SK-N-SH treated with all-trans-retinoic acid at 6 μM for 48 hours (cell line): ENCODE data around the gene EML6.

ENCODE experiments used
- ATAC-seq: fragments of 200-7000 bp; cut with Tn5 transposase; 3 replicates; pipeline ENCODE4 v1.9.1; 2020; ENCODE audit warnings: mild to moderate bottlenecking, moderate library complexity
- ARNTL ChIP-seq: fragments of 450-650 bp; formaldehyde crosslinking; IDR thresholded peaks from 2 replicates; pipeline ENCODE4 v1.5.0; 2020; ENCODE audit warnings: low read depth, mild to moderate bottlenecking, moderate library complexity, borderline replicate concordance
- BACH2 ChIP-seq: fragments of 250-450 bp; sonication (Bioruptor Pico); IDR thresholded peaks from 2 replicates; pipeline ENCODE4 v1.9.0; 2021; ENCODE audit warnings: mild to moderate bottlenecking, borderline replicate concordance
- CREB5 ChIP-seq: fragments of 250-450 bp; sonication (Bioruptor Pico); IDR thresholded peaks from 2 replicates; pipeline ENCODE4 v1.5.1; 2020; ENCODE audit warnings: low read depth, mild to moderate bottlenecking, moderate library complexity
- CSDC2 ChIP-seq: fragments of 250-450 bp; sonication (Bioruptor Pico); IDR thresholded peaks from 2 replicates; pipeline ENCODE4 v1.5.0; 2020; ENCODE audit warnings: mild to moderate bottlenecking, moderate library complexity
- ESRRG ChIP-seq: fragments of 250-450 bp; sonication (Bioruptor Pico); IDR thresholded peaks from 2 replicates; pipeline ENCODE4 v1.6.1; 2021; ENCODE audit warnings: mild to moderate bottlenecking
- GLIS3 ChIP-seq: fragments of 250-450 bp; sonication (Bioruptor Pico); IDR thresholded peaks from 2 replicates; pipeline ENCODE4 v1.5.0; 2020; ENCODE audit warnings: mild to moderate bottlenecking, moderate library complexity
- PATZ1 ChIP-seq: fragments of 250-450 bp; sonication (Bioruptor Pico); IDR thresholded peaks from 2 replicates; pipeline ENCODE4 v1.8.0; 2020; ENCODE audit warnings: mild to moderate bottlenecking, moderate library complexity, borderline replicate concordance
- POU6F1 ChIP-seq: fragments of 250-450 bp; sonication (Bioruptor Pico); IDR thresholded peaks from 2 replicates; pipeline ENCODE4 v1.8.0; 2021; ENCODE audit warnings: low read depth, mild to moderate bottlenecking, moderate library complexity, borderline replicate concordance
- PPARA ChIP-seq: fragments of 250-450 bp; sonication (Bioruptor Pico); IDR thresholded peaks from 2 replicates; pipeline ENCODE4 v1.5.0; 2020; ENCODE audit warnings: mild to moderate bottlenecking, borderline replicate concordance
- RARB ChIP-seq: fragments of 250-450 bp; sonication (Bioruptor Pico); IDR thresholded peaks from 2 replicates; pipeline ENCODE4 v1.8.0; 2021; ENCODE audit warnings: mild to moderate bottlenecking, moderate library complexity
- TCF4 ChIP-seq: fragments of 250-450 bp; sonication (Bioruptor Pico); IDR thresholded peaks from 2 replicates; pipeline ENCODE4 v1.8.0; 2021; ENCODE audit warnings: mild to moderate bottlenecking, moderate library complexity, borderline replicate concordance
- ZFP3 ChIP-seq: fragments of 250-450 bp; sonication (Bioruptor Pico); IDR thresholded peaks from 2 replicates; pipeline ENCODE4 v1.5.0; 2020; ENCODE audit warnings: mild to moderate bottlenecking, moderate library complexity
- ZNF70 ChIP-seq: fragments of 450-650 bp; formaldehyde crosslinking; IDR thresholded peaks from 2 replicates; pipeline ENCODE4 v1.5.0; 2020; ENCODE audit warnings: mild to moderate bottlenecking, moderate library complexity
- ZNF8 ChIP-seq: fragments of 450-650 bp; formaldehyde crosslinking; IDR thresholded peaks from 2 replicates; pipeline ENCODE4 v1.5.0; 2020; ENCODE audit warnings: mild to moderate bottlenecking, moderate library complexity
- TF ChIP-seq, protein P1 (sequence below): fragments of 250-450 bp; sonication (Bioruptor Pico); IDR thresholded peaks from 2 replicates; pipeline ENCODE4 v1.5.0; 2020; ENCODE audit warnings: mild to moderate bottlenecking, moderate library complexity
- TF ChIP-seq, protein P2 (sequence below): fragments of 250-450 bp; sonication (Bioruptor Pico); IDR thresholded peaks from 2 replicates; pipeline ENCODE4 v1.5.1; 2021; ENCODE audit warnings: mild to moderate bottlenecking, moderate library complexity

Gene EML6

DNA sequence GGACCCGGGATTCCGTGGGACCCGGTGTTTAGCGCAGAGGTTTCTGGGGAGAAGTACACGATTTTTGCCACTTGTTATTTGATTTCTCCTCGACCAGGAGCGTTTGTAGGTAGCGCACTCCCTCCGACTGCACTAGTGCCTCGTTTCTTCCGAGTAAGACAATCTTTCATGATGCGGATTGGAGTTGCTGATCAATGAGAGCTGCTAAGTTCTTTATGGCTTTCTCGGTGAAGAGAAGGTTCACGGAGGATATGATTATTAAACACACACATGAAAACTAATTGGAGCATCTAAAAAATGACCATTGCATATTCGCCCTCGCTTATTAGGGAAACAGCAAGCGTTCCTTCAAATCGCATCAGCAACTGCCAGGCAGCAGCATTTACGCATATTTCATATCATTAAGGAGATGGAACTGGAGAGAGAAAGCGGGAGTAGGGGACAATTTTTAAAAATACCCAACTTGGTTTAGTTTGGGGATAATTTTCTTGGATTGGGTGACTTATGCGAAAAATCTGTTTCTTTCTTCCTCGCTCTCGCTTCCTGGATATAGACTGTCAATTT lies 616 bp downstream of the EML6 start (continued):
- TF ChIP-seq CREB5 (CRISPR knock-in tag) (no peak), GLIS3 (CRISPR knock-in tag) (no peak), ESRRG (CRISPR knock-in tag) (no peak), ZNF8 (CRISPR knock-in tag) (no peak), CSDC2 (CRISPR knock-in tag) (no peak)
- TF ChIP-seq, all 23 proteins: peak for 0

DNA sequence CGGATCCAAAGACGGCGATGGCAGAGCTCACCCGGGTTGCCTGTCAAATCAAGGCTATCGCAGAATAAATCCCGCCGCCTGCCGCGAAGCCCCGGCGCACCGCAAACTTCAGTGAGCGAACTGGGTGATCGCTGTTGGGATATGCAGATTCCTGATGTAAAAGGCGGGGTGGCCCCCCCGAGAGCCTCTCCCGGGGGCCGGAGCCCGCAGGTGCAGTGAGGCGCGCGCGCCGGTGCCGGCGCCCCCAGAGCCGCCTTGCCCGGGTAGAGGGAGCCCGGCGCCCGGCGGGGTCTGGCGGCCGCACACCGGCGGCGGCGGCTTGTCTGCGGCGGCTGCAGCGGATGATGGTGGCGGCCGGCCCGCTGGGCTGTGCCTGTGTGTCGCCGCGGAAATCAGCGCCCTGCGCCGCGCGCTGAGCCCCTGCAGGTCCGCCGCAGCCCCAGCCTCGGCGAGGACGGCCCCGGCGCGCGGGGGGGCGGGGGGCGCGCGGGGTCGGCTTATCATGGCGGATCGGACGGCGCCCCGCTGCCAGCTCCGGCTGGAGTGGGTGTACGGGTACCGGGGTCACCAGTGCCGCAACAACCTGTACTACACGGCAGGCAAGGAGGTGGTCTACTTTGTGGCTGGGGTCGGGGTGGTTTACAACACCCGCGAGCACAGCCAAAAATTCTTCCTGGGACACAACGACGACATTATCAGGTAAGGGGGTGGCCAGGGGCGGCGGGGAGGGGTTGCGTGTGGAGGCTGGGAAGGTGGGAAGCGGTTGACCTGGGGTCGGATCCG lies 1.3 kb downstream of the EML6 start:
- no peak for TF ChIP-seq ARNTL (CRISPR knock-in tag)
- no peak for TF ChIP-seq CREB5 (CRISPR knock-in tag)
- TF ChIP-seq RARB = no peak
- TF ChIP-seq PATZ1 (CRISPR knock-in tag) = no peak
- no peak for TF ChIP-seq BACH2 (CRISPR knock-in tag)
- TF ChIP-seq, protein P1, sequence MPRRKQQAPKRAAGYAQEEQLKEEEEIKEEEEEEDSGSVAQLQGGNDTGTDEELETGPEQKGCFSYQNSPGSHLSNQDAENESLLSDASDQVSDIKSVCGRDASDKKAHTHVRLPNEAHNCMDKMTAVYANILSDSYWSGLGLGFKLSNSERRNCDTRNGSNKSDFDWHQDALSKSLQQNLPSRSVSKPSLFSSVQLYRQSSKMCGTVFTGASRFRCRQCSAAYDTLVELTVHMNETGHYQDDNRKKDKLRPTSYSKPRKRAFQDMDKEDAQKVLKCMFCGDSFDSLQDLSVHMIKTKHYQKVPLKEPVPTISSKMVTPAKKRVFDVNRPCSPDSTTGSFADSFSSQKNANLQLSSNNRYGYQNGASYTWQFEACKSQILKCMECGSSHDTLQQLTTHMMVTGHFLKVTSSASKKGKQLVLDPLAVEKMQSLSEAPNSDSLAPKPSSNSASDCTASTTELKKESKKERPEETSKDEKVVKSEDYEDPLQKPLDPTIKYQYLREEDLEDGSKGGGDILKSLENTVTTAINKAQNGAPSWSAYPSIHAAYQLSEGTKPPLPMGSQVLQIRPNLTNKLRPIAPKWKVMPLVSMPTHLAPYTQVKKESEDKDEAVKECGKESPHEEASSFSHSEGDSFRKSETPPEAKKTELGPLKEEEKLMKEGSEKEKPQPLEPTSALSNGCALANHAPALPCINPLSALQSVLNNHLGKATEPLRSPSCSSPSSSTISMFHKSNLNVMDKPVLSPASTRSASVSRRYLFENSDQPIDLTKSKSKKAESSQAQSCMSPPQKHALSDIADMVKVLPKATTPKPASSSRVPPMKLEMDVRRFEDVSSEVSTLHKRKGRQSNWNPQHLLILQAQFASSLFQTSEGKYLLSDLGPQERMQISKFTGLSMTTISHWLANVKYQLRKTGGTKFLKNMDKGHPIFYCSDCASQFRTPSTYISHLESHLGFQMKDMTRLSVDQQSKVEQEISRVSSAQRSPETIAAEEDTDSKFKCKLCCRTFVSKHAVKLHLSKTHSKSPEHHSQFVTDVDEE = no peak
- TF ChIP-seq, protein P2, sequence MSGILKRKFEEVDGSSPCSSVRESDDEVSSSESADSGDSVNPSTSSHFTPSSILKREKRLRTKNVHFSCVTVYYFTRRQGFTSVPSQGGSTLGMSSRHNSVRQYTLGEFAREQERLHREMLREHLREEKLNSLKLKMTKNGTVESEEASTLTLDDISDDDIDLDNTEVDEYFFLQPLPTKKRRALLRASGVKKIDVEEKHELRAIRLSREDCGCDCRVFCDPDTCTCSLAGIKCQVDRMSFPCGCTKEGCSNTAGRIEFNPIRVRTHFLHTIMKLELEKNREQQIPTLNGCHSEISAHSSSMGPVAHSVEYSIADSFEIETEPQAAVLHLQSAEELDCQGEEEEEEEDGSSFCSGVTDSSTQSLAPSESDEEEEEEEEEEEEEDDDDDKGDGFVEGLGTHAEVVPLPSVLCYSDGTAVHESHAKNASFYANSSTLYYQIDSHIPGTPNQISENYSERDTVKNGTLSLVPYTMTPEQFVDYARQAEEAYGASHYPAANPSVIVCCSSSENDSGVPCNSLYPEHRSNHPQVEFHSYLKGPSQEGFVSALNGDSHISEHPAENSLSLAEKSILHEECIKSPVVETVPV (CRISPR knock-in tag) = no peak
- TF ChIP-seq PPARA = no peak
- no peak for TF ChIP-seq TCF4 (CRISPR knock-in tag)
- TF ChIP-seq ZFP3 = no peak
- ATAC-seq = no peak

DNA sequence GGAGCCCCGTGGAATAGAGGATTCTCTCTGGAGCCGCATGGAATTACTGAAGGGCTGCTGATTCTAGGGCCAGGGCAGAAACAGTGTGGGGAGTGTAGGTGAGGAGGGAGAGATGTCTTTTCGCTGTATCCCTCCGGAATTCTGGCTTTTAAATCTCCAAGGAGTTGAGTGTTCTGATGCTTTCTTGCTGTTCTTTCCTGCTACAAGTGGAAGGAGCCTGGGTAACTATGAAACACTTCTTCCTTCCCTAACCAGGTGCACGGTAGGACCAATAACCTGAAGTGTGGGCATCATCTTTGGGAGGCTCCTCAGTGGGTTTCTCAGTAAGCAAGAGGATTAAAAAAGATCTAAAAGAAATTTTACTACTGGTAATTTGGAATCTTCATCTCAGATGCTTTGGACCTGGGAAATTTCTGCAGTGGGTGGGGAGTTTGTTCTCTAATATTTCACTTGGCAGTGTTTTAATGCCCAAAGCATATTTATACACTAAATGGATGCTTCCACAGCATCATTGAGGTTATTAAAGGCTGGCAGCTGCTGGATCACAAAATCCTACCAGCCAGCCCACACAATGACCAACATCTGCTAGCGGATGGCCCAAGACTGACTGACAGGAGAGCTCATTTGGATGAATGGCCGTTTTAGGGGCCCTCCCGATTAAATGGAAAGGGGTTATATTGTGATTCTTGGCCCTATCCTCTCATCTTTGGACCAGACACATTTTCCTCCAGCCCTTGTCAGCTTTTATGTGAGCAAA lies 2.1 kb downstream of the EML6 start:
- TF ChIP-seq ZNF70 (CRISPR knock-in tag) (no peak), PATZ1 (CRISPR knock-in tag) (no peak), GLIS3 (CRISPR knock-in tag) (no peak), POU6F1 (CRISPR knock-in tag) (no peak)
- ATAC-seq = no peak
